Stimulated activated CD4-positive, alpha-beta T cell treated with anti-CD3 and anti-CD28 coated beads, Interleukin-1b, Interleukin-23, amount 100 ng/mL, for 24 hours (primary cell): ENCODE results near the gene KLHL1.

ENCODE experiments used
- DNase-seq, 4 experiments: peaks; one replicate each; pipeline ENCODE4 v3.0.0-alpha.2; 2020; ENCODE audit warnings: low read depth in 4 of 4, low spot score in 1 of 4

KLHL1 gene

DNA sequence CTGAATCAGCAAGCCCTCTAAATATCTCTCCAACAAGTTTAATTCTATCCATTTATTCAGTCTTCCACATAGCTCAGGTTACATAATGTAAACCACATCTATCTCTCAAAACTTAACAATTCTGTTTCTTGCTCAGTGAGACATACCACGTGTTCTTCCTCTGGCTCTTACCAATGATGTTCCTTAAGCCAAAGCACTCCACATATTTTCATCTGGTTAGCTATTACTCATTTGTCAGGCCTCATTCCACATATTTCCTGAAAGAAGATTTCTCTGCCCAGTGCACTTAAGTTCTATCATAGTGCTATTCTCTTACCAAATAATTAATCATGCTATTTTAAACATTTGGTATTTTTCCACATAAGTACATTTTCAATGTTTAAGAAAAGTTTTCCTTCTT, 403.9 kb downstream of the KLHL1 start:
- no peak for DNase-seq

DNA sequence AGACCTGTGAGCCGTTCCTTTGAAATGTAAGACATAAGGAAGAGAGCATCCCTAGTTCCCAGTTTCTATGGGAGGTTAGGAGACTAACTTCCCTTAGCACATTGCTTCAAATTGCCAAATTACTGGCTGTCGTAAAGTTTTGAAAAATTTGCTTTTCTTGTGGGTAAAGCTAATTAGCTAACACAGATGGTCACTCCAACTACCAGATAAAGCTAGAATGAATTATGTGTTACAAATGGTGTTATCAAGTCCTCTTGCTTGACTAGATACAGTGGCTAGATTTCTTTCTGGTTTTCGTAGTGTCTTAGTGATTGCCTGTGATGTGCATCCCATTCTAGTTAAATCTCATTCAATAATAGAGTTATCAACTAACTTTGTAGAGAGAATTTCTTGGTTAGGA, 417.3 kb downstream of the KLHL1 start:
- DNase-seq, result no peak

DNA sequence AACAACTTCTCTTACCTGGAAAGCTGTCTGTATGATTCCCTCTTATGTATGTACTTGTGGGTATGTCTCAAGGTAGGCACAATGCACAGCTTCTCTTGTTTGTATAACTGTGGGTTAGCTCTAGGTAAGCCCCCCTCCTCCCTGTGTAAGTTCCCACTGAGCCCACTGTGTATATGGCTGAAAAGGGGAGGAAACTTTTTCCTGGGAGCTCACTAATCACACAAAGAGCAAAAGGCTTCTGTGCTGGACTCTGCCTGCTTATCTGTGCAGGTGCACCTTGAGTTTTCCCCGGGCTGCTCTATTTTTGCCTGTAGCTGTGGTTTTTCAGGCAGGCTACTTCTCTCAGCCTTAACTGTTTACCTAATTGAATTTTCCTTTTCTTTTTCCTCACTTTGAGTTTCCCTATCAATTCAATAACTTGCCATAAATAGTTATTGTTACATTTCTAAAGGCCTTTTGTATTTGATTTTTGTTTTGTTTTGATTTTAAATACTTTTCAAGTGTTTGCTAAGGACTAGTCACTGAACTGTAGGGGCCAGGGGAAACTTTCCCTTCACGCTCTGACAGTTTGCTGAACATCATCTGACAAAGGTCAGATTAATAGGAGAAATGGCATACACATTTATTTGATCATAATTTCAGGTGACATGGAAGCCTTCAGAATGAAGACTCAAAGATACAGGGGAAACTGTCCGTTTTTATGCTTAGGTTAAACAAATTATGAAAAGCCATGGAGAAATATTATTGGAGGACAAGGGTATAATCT, 424.1 kb downstream of the KLHL1 start:
- no peak for DNase-seq

DNA sequence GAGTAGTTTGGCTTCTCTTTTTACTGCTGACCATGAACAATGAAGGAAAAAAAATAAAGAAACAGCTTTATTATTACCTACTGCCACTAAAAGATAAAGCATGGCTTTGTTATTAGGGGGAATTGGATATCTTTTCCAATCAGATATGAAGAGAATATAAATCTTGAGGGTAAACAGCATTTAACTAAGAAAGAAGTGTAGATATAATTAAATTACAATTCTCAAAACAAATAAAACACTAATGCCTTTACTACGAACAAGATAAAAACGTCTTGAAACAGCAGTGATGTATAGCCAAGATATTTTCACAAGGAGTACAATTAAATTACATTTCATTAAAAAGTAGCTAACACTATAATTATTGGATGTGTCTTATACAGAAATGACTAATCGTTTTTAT, 426.5 kb downstream of the KLHL1 start:
- no peak for DNase-seq

DNA sequence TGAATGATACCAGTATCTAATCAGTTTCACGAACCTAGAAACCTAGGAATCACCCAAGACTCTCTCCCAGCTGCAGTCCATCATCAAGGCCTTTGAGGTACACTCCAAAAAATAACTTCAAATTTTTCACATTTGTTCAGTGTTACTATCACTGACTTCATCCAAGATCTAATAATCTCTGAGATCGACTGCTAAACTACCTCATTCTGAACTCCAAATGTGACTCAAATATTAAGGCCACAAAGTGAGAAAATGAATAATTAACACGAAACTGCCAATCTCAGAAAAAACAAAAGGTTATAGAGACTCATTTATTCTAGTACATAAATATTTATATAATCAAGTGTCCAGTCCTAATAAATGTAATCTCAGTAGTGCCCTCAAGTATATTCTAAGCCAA, 430.9 kb downstream of the KLHL1 start:
- no peak for DNase-seq

DNA sequence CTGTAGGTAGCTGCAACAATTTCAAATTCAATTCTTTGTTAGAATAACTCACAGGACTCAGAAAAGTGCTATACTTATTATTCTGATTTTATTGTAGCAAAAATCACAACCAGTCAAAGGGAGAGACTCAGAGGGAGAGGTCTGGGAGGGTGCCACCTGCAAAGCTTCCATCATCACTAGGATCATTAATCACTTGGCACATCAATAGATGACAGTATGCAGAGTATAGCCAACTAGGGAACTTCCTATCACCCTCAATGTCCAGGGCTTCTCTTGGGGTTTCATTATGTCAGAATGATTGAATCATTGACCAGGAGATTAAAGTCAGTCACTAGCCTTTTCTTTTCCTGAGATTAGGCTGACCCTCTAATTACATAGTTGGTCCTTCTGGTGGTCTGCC, 432.0 kb downstream of the KLHL1 start:
- no peak for DNase-seq

DNA sequence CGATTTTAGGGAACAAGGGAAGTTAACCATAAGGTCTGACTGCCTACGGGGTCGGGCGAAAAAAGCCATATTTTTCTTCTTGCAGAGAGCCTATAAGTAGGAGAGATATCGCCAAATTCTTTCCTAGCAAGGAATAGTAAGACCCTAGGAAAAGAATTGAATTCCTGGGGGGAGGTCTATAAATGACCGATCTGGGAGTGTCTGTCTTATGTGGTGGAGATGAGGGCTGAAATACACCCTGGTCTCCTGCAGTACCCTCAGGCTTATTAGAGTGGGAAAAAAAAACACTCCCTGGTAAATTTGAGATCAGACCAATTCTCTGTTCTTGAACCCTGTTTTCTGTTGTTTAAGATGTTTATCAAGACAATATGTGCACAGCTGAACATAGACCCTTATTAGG, 448.1 kb downstream of the KLHL1 start:
- DNase-seq, result no peak

DNA sequence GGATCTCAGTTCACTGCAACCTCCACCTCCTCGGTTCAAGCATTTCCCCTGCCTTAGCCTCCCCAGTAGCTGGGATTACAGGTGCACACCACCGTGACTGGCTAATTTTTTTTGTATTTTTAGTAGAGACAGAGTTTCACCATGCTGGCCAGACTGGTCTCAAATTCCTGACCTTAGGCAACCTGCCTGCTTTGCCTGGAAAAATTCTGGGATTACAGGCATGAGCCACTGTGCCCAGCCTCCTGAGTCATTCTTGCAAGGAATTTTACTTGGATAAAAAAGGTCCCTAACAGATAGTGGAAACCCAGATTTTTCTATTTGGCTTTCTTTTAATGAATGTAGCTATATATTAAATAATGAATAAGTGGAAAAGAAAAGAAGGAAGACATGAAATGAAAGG, 450.6 kb downstream of the KLHL1 start:
- DNase-seq, result no peak

DNA sequence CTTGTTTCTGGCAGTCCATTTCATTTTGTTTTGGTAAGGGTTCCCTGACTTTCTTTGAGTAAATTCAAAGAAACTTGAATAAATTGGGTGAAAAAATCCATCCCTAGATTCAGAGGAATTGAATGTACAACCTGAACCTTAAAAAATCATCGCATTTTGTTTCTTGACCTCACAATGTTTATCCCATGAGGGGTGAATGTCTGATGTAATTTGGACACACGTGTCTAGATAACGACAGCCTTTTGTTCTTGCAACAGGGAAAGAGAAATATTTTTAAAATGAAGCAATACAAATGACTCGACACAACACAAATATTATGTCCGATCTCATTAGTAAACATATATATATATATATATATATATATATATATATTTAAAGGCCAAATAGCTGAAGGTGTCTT, 453.9 kb downstream of the KLHL1 start:
- no peak for DNase-seq
